GM12801 (cell line): ENCODE results near the gene HSPA12B.

Experiments
- TF ChIP-seq, protein P1 (sequence below): IDR thresholded peaks from one replicate; pipeline ENCODE4 v1.5.1; 2011; ENCODE audit warnings: control low read depth; ENCODE audit not compliant: insufficient read length; ENCODE audit errors: extremely low read depth

The HSPA12B gene

DNA sequence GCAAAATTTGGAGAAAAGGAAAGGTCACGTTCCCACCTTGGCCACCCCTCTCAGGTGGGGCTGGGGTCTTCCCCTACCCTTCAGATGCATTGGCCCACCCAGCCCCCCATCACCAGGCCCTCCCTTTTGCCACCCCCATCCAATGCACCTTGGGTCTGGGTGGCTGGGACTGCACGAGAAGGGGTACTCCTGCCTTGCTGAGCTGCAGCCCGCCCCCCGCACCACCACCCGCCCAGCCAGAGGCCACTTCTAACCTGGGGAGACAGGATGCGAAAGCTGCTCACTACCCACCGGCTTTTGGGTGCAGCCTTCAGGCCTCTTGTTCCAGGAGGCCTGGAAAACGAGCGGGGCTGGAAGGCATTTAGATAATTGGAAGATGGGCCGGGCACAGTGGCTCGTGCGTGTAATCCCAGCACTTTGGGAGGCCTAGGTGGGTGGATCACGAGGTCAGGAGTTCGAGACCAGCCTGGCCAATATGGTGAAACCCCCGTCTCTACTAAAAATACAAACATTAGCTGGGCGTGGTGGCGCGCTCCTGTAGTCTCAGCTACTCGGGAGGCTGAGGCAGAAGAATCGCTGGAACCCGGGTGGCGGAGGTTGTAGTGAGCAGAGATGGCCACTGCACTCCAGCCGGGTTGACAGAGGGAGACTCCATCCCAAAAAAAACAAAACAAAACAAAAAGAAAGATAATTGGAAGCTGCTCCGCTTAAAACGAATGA is 62.4 kb downstream of the HSPA12B start:
- TF ChIP-seq, protein P1, sequence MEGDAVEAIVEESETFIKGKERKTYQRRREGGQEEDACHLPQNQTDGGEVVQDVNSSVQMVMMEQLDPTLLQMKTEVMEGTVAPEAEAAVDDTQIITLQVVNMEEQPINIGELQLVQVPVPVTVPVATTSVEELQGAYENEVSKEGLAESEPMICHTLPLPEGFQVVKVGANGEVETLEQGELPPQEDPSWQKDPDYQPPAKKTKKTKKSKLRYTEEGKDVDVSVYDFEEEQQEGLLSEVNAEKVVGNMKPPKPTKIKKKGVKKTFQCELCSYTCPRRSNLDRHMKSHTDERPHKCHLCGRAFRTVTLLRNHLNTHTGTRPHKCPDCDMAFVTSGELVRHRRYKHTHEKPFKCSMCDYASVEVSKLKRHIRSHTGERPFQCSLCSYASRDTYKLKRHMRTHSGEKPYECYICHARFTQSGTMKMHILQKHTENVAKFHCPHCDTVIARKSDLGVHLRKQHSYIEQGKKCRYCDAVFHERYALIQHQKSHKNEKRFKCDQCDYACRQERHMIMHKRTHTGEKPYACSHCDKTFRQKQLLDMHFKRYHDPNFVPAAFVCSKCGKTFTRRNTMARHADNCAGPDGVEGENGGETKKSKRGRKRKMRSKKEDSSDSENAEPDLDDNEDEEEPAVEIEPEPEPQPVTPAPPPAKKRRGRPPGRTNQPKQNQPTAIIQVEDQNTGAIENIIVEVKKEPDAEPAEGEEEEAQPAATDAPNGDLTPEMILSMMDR = no peak

DNA sequence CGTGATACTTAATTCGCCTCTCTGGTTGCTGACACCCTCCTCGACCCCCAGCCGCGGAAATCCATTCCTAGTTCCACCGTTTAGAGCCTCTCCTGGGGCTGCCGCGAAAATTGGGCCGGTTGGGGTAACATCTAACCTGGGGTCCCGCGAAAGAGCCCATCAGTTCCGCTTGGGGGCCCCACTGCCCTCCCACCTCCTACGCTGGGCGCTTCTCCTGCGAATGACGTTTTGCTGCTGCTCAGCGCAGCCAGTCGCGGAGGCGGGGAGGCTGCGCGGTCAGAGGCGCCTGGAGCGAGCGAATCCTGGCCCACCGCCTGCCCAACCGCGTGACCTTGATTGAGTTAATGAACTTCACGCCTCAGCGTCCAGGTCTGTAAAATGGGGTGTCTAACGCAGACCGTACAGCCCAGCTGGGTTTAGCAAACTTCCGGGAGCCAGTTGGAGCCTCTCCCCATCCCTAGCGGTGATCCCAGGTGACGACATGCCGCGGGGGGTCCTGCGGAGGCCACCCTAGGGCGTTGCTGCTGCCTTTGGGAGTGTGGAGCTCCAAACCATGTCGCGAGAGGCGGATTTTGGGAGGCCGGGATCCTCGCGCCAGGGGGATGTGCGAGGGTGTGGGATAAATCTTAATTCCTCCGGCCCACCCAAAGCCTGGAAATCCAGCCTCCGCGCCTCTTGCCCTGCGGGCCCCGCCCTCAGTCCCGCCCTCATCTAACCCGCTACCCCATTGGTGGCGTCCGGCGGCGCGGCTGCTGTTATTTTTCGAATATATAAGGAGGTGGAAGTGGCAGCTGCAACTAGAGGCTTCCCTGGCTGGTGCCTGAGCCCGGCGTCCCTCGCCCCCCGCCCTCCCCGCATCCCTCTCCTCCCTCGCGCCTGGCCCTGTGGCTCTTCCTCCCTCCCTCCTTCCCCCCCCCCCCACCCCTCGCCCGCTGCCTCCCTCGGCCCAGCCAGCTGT is 63.3 kb downstream of the HSPA12B start, which contains the start of gene CDC25B:
CDC25B (plus strand) TSS at position 800 of the 958 bp plus-strand sequence. CDS start 222 bp downstream, outside the sequence.
- TF ChIP-seq, protein P1 = no peak

DNA sequence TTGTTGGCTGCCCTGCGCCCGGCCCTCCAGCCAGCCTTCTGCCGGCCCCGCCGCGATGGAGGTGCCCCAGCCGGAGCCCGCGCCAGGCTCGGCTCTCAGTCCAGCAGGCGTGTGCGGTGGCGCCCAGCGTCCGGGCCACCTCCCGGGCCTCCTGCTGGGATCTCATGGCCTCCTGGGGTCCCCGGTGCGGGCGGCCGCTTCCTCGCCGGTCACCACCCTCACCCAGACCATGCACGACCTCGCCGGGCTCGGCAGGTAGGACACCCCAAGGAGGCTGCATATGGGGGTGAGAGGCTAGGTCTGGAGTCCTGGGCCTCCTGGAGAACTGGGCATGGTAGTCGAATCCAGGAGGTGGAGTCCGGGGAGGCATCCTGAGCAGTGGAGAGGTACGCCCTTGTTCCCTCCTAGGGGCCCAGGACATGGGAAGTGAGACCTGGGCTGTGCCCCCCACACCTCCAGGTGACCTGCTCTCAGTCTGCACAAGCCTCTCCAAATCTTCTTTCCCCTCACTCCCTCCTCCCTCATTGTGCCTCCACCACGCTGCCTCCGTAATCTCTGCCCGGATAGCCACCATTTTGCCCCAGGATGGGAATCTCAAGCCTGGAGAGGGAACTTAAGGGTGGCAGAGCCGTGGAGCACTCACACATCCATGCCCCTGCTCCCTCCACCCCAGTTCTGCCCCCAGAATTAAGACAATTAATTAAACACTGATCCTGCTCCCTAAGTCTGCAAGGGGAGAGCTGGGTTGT is 64.2 kb downstream of the HSPA12B start:
- TF ChIP-seq, protein P1 = no peak

DNA sequence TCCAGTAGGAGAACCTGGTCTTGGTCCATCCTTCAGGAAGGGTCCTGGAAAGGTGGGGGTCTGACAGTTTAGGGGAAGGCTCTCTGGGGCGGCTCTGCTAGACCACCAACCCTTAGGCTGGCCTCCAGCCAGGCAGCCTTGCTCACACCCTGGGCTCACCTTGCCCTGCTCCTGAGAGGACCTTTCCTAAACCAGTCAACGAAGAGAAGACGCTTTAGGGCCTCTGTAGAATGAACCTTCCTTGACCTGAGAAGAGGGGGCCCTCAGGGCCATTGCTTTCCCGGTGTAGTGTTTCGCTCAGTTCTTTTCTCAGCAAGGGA is 64.7 kb downstream of the HSPA12B start:
- TF ChIP-seq, protein P1 = no peak

DNA sequence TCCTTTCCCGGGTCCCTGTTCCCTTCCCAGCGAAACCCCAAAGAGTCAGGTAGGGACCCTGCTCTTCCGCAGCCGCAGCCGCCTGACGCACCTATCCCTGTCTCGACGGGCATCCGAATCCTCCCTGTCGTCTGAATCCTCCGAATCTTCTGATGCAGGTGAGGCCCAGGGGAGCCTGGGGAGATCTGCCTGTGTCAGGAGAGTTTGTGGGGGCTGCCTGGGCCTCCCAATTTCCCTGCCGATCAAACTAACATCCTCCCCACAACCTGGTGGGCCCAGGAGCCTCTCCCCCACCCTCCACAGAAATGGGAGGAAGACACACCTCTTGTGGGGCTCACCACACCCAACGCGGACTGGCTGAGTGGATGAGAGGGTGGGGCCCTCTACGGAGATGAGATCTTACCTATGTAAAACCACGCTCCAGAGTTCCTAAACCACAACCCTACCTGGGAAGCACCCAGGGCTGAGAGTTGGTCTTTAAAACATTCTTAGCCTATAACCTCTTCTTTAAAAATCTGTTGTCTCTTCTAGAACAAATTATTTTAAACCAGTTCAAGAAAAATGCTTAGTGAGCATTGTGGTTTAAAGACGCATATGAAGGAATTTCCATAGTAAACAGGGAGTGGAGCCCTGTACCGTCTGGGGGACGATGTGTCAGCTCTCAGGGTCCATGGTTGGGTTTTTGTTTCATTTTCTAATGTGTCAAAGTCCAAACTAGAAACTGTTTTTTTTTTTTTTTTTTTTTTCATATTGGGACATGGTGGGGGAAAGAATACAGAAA is 65.3 kb downstream of the HSPA12B start:
- TF ChIP-seq, protein P1 = no peak

DNA sequence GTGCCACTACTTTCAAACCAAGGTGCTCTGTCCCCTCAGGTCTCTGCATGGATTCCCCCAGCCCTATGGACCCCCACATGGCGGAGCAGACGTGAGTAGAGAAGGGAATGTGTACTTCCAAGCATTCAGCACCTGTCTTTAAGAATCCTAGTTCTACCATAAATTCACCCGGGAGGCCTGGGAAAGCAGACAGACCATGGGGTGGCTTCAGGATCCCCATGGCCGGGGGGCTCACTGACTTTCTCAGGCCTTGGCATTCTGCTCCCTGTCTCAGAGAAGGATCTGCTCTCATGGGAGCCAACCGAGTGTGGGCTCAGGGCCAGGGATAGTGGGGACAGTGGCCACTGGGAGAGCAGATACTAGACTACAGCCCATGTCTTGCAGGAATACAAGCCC is 65.9 kb downstream of the HSPA12B start:
- TF ChIP-seq, protein P1 = no peak
